ENCODE data around the gene CDCA4. TPM values are rescaled to one million over a fixed set of nuclear protein-coding genes. Genes with fewer than 3 reads are reported as not detected.
"Not testable (repeated sequence)": the region's sequence is repeated elsewhere in the genome, so short reads cannot be mapped to it uniquely, and the experiment has no call there.

The CDCA4 gene
- total and polyA plus RNA-seq, 2 donors: 9.4 to 20.4 TPM

GRCh38 chr14:105034315-105035039 is 13.6 kb upstream of the CDCA4 start:
- Histone ChIP-seq H3K4me3 (ENCODE audit: low read depth, low read length) (no peak overlapping the region), H3K27ac (ENCODE audit: low read depth) (no peak overlapping the region), H3K36me3 (ENCODE audit: insufficient read depth) (no peaks in the 10 kb centered on the region), H3K4me1 (ENCODE audit: insufficient read depth) (no peaks in the 10 kb centered on the region)
- no peak for DNase-seq (ENCODE audit: extremely low spot score)
- WGBS: 80% methylated on average over 17 of the region's 17 CpGs

- 30% methylated on average over 45 of the region's 45 CpGs for WGBS
- H3K4me3 ChIP-seq (ENCODE audit: low read depth, low read length): peak overlapping the region; percentile 26
- H3K36me3 ChIP-seq (ENCODE audit: insufficient read depth); DNase-seq (ENCODE audit: extremely low spot score); H3K27ac ChIP-seq (ENCODE audit: low read depth); H3K4me1 ChIP-seq (ENCODE audit: insufficient read depth): not testable (repeated sequence)
These were observed 12.6 kb upstream of the CDCA4 start for GRCh38 chr14:105033412-105033900.

GRCh38 chr14:105032451-105032901 is 11.6 kb upstream of the CDCA4 start:
- WGBS: 74% methylated on average over 5 of the region's 5 CpGs
- H3K36me3 ChIP-seq (ENCODE audit: insufficient read depth); H3K27ac ChIP-seq (ENCODE audit: low read depth); DNase-seq (ENCODE audit: extremely low spot score); H3K4me1 ChIP-seq (ENCODE audit: insufficient read depth); H3K4me3 ChIP-seq (ENCODE audit: low read depth, low read length): not testable (repeated sequence)

GRCh38 chr14:105030836-105031396 is 10.0 kb upstream of the CDCA4 start:
- H3K27ac ChIP-seq (ENCODE audit: low read depth): no peak overlapping the region
- no peaks in the 10 kb centered on the region for H3K4me1 ChIP-seq (ENCODE audit: insufficient read depth)
- 85% methylated on average over 9 of the region's 9 CpGs for WGBS
- DNase-seq (ENCODE audit: extremely low spot score): no peak
- no peaks in the 10 kb centered on the region for H3K36me3 ChIP-seq (ENCODE audit: insufficient read depth)
- H3K4me3 ChIP-seq (ENCODE audit: low read depth, low read length): no peak overlapping the region

- Histone ChIP-seq H3K4me1 (ENCODE audit: insufficient read depth) (no peaks in the 10 kb centered on the region), H3K36me3 (ENCODE audit: insufficient read depth) (no peaks in the 10 kb centered on the region), H3K4me3 (ENCODE audit: low read depth, low read length) (no peak overlapping the region), H3K27ac (ENCODE audit: low read depth) (no peak overlapping the region)
- no peak for DNase-seq (ENCODE audit: extremely low spot score)
- 75% methylated on average over 2 of the region's 2 CpGs for WGBS
These were observed 9.3 kb upstream of the CDCA4 start for GRCh38 chr14:105030194-105030593.

GRCh38 chr14:105029402-105029801 is 8.5 kb upstream of the CDCA4 start:
- DNase-seq (ENCODE audit: extremely low spot score): no peak
- 64% methylated on average over 7 of the region's 7 CpGs for WGBS
- Histone ChIP-seq H3K27ac (ENCODE audit: low read depth) (no peak overlapping the region), H3K36me3 (ENCODE audit: insufficient read depth) (no peaks in the 10 kb centered on the region), H3K4me1 (ENCODE audit: insufficient read depth) (no peaks in the 10 kb centered on the region), H3K4me3 (ENCODE audit: low read depth, low read length) (no peak overlapping the region)

GRCh38 chr14:105028251-105028927 is 7.5 kb upstream of the CDCA4 start:
- 64% methylated on average over 12 of the region's 12 CpGs for WGBS
- Histone ChIP-seq H3K36me3 (ENCODE audit: insufficient read depth) (no peaks in the 10 kb centered on the region), H3K27ac (ENCODE audit: low read depth) (no peak overlapping the region), H3K4me1 (ENCODE audit: insufficient read depth) (no peaks in the 10 kb centered on the region), H3K4me3 (ENCODE audit: low read depth, low read length) (no peak overlapping the region)
- no peak for DNase-seq (ENCODE audit: extremely low spot score)

- DNase-seq (ENCODE audit: extremely low spot score); H3K4me3 ChIP-seq (ENCODE audit: low read depth, low read length); H3K4me1 ChIP-seq (ENCODE audit: insufficient read depth); H3K27ac ChIP-seq (ENCODE audit: low read depth); H3K36me3 ChIP-seq (ENCODE audit: insufficient read depth): not testable (repeated sequence)
- 63% methylated on average over 4 of the region's 4 CpGs for WGBS
These were observed 6.8 kb upstream of the CDCA4 start for GRCh38 chr14:105027718-105028117.

- DNase-seq (ENCODE audit: extremely low spot score): no peak
- Histone ChIP-seq H3K36me3 (ENCODE audit: insufficient read depth) (no peaks in the 10 kb centered on the region), H3K27ac (ENCODE audit: low read depth) (no peak overlapping the region), H3K4me3 (ENCODE audit: low read depth, low read length) (no peak overlapping the region), H3K4me1 (ENCODE audit: insufficient read depth) (peaks cover under 1% of the 10 kb centered on the region)
- 9% methylated on average over 1 of the region's 1 CpG for WGBS
These were observed 6.1 kb upstream of the CDCA4 start for GRCh38 chr14:105026802-105027563.

- no peak overlapping the region for H3K4me3 ChIP-seq (ENCODE audit: low read depth, low read length)
- DNase-seq (ENCODE audit: extremely low spot score): no peak
- WGBS: 90% methylated on average over 16 of the region's 16 CpGs
- no peak overlapping the region for H3K27ac ChIP-seq (ENCODE audit: low read depth)
- H3K36me3 ChIP-seq (ENCODE audit: insufficient read depth): no peaks in the 10 kb centered on the region
- peaks cover 2% of the 10 kb centered on the region for H3K4me1 ChIP-seq (ENCODE audit: insufficient read depth)
These were observed 5.3 kb upstream of the CDCA4 start for GRCh38 chr14:105026033-105026785.

- peaks cover 5% of the 10 kb centered on the region for H3K4me1 ChIP-seq (ENCODE audit: insufficient read depth)
- no peak overlapping the region for H3K27ac ChIP-seq (ENCODE audit: low read depth)
- no peak overlapping the region for H3K4me3 ChIP-seq (ENCODE audit: low read depth, low read length)
- H3K36me3 ChIP-seq (ENCODE audit: insufficient read depth): no peaks in the 10 kb centered on the region
- WGBS: 97% methylated on average over 6 of the region's 6 CpGs
- DNase-seq (ENCODE audit: extremely low spot score): no peak
These were observed 4.5 kb upstream of the CDCA4 start for GRCh38 chr14:105025429-105025828.

- Histone ChIP-seq H3K4me3 (ENCODE audit: low read depth, low read length) (no peak overlapping the region), H3K36me3 (ENCODE audit: insufficient read depth) (no peaks in the 10 kb centered on the region), H3K27ac (ENCODE audit: low read depth) (no peak overlapping the region), H3K4me1 (ENCODE audit: insufficient read depth) (peaks cover 5% of the 10 kb centered on the region)
- 69% methylated on average over 4 of the region's 4 CpGs for WGBS
- DNase-seq (ENCODE audit: extremely low spot score): no peak
These were observed 3.1 kb upstream of the CDCA4 start for GRCh38 chr14:105023791-105024480.

All from urinary bladder (tissue), 4 donors.